Measurements from ENCODE around the gene CACNG3. TPM values are rescaled to one million over a fixed set of nuclear protein-coding genes. Genes with fewer than 3 reads are reported as not detected.

CACNG3 gene
- total RNA-seq, 1 donor from 2014 or later, result not detected

DNA sequence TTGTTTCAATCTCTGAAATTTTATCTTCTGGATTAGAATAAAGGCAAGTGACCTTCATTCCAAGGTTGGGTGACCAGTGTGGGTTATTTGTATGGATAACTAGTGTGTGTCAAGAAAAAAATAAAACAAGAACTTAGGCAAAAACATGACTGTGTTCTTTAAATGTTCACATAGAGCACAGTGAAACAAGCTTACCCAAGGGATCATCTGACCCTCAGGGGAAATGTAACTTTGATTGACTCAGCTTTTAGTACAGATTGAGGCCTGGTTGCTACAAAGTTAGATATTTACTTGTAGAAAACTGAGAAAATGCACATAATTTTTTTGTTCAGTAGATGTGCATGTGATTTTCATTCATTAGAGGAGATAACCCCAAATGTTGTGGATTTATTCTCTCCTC, 6.7 kb downstream of the CACNG3 start:
- H3K4me3 ChIP-seq, result no peak overlapping the region
- TF ChIP-seq, protein P1, sequence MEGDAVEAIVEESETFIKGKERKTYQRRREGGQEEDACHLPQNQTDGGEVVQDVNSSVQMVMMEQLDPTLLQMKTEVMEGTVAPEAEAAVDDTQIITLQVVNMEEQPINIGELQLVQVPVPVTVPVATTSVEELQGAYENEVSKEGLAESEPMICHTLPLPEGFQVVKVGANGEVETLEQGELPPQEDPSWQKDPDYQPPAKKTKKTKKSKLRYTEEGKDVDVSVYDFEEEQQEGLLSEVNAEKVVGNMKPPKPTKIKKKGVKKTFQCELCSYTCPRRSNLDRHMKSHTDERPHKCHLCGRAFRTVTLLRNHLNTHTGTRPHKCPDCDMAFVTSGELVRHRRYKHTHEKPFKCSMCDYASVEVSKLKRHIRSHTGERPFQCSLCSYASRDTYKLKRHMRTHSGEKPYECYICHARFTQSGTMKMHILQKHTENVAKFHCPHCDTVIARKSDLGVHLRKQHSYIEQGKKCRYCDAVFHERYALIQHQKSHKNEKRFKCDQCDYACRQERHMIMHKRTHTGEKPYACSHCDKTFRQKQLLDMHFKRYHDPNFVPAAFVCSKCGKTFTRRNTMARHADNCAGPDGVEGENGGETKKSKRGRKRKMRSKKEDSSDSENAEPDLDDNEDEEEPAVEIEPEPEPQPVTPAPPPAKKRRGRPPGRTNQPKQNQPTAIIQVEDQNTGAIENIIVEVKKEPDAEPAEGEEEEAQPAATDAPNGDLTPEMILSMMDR (IDR thresholded peaks at IDR 0.05), result no peak
- peak; percentile 14 for ATAC-seq
- peaks cover 9% of the 10 kb centered on the region for H3K27me3 ChIP-seq
- no peak overlapping the region for H3K27ac ChIP-seq
- DNase-seq, result no peak
- H3K9me3 ChIP-seq, result no peaks in the 10 kb centered on the region
- intact Hi-C loops (cut with DNase I), result no loop called here
- H3K4me1 ChIP-seq, result no peaks in the 10 kb centered on the region
- no peaks in the 10 kb centered on the region for H3K36me3 ChIP-seq

DNA sequence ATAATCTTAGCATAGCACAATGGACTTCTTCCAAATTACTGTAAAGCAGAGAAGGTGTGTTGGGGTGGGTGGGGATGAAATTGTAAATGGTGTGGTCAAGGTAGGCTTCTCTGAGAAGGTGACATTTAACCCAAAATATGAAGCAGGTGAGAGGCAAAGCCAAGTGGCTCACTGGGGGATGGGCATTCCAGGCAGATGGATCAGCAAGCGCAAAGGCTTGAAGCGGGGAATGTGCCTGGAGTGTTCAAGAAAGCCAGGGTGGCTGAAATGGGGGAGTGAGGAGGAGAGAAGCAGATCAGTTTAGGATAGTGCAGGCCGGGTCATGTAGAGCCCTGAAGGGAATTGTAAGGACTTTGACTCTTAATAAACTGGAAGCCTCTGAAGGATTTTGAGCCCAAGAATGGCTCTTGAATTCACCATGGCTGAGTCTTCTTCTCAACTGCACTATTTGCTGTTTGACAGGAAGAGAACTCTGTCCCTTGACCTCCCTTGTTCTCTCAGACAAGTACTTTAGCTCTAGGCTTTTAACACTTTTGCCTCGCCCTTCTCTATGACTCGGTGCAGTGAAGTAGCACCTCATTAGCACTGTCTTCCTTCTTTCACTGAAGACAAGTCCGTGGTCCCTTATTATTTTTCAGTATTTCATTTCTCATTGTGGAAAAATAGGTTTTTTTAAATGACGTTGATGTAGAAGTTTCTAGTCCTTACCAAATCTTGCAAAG, 14.7 kb downstream of the CACNG3 start:
- Histone ChIP-seq H3K9me3 (no peaks in the 10 kb centered on the region), H3K27me3 (no peaks in the 10 kb centered on the region), H3K4me1 (no peaks in the 10 kb centered on the region), H3K4me3 (no peak overlapping the region), H3K27ac (no peak overlapping the region), H3K36me3 (no peaks in the 10 kb centered on the region)
- DNase-seq (no peak), ATAC-seq (no peak)
- intact Hi-C loops (cut with DNase I), result no loop called here
- TF ChIP-seq, protein P1 (IDR thresholded peaks at IDR 0.05), result no peak

DNA sequence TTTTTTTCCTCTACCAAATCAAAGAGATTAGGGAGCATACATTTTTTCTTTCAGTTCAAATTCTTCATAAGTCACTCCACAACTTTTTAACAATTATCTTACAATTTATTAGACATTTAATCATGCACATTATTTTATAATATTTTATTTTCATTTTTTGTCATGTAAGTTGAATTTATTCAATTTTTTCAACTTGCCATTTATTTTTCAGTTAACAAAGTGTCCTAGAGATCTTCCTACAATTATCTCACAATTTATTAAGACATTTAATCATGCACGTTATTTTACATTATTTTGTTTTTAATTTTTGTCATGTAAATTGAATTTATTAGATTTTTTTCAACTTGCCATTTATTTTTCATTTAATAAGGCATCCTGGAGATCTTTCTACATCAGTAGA, 16.2 kb downstream of the CACNG3 start:
- ATAC-seq, result no peak
- no peak for DNase-seq
- TF ChIP-seq, protein P1 (IDR thresholded peaks at IDR 0.05), result no peak
- H3K4me3 ChIP-seq, result no peak overlapping the region
- no peak overlapping the region for H3K27ac ChIP-seq
- no peaks in the 10 kb centered on the region for H3K36me3 ChIP-seq
- peaks cover 5% of the 10 kb centered on the region for H3K27me3 ChIP-seq
- intact Hi-C loops (cut with DNase I), result no loop called here
- no peaks in the 10 kb centered on the region for H3K9me3 ChIP-seq
- no peaks in the 10 kb centered on the region for H3K4me1 ChIP-seq

DNA sequence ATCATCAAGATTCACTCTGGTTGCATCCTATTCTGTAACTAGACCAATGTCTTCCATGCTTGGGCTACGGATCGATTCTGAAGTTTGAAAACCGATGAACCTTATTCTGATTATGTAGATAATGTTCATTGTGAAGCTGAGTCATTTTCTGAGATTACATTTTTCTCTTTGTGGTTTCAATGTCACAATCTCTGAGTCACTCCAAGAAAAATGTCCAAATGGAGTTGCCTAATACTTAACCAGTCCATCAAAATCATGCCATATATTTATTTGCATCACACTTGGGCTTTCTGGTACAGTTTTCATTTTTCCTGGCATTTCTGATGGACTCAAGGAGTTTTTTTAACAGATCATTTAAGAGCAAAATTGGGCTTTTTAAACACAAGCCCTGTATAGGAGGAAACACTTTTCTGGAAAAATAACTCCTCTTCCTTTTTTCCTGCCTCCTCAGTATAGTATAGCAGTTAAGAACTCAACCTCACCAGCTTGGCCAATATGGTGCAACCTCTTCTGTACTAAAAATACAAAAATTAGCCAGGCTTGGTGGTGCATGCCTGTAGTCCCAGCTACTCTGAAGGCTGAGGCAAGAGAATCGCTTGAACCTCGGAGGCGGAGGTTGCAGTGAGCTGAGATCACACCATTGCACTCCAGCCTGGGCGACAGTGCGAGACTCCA, 17.5 kb downstream of the CACNG3 start:
- intact Hi-C loops (cut with DNase I), result no loop called here
- TF ChIP-seq, protein P1 (IDR thresholded peaks at IDR 0.05), result no peak
- H3K27me3 ChIP-seq, result peaks cover 7% of the 10 kb centered on the region
- no peaks in the 10 kb centered on the region for H3K36me3 ChIP-seq
- H3K4me1 ChIP-seq, result no peaks in the 10 kb centered on the region
- no peak overlapping the region for H3K4me3 ChIP-seq
- no peak for DNase-seq
- H3K27ac ChIP-seq, result no peak overlapping the region
- no peak for ATAC-seq
- H3K9me3 ChIP-seq, result no peaks in the 10 kb centered on the region

DNA sequence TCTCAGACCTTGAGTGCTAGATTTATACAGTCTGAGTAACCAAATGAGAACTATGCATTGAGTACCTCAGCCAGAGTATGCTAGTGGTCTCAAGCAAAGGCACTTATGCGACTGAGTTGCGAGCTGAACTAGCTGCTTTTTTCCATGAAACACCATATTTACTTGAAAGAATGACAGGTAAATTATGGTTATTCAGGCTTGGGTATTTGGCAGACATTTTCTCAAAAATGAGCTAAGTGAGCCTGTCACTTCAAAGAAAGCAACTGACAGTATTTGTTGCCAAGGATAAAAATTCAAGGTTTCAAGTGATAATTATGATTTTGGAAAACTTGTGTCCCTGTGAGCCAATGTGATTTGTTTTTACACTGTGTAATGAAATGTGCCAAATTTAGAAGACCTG, 19.3 kb downstream of the CACNG3 start:
- TF ChIP-seq, protein P1 (IDR thresholded peaks at IDR 0.05), result no peak
- H3K9me3 ChIP-seq, result no peaks in the 10 kb centered on the region
- ATAC-seq, result no peak
- no peak overlapping the region for H3K4me3 ChIP-seq
- H3K36me3 ChIP-seq, result no peaks in the 10 kb centered on the region
- intact Hi-C loops (cut with DNase I), result no loop called here
- H3K27me3 ChIP-seq, result peaks cover 7% of the 10 kb centered on the region
- DNase-seq, result no peak
- H3K4me1 ChIP-seq, result no peaks in the 10 kb centered on the region
- H3K27ac ChIP-seq, result no peak overlapping the region
